ENCODE measurements around the gene ACADVL.

DNA sequence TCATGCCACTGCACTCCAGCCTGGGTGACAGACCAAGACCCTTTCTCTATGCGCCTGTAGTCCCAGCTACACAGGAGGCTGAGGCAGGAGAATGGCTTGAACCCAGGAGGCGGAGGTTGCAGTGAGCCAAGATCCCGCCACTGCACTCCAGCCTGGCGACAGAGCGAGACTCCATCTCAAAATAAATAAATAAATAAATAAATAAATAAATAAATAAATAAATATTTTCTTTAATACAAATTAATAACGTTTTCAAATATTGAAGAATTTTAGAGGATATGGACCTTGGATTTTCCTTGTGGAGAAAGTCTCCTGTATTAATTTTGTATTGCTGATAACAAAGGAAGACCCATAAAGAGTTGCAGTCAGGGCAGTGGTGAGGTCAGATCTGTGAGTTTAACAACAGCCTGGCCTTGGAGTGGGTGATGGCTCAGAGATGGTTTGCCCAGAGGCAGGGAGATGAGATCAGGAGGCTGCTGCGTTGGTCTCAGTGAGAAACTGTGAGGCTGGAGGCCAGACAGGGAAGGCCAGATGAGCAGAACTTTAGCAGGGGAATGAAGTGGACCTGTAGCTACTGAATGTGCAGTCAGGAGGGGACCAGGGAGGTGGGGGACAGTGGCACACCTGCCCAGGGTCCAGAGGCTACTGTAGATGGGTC, 36.2 kb upstream of the ACADVL start:
- TF ChIP-seq EP300 (IDR thresholded peaks at IDR 0.05), result no peak
- no peak for TF ChIP-seq POLR2A (IDR thresholded peaks at IDR 0.05; ENCODE audit: low read depth)
- TF ChIP-seq, protein P1, sequence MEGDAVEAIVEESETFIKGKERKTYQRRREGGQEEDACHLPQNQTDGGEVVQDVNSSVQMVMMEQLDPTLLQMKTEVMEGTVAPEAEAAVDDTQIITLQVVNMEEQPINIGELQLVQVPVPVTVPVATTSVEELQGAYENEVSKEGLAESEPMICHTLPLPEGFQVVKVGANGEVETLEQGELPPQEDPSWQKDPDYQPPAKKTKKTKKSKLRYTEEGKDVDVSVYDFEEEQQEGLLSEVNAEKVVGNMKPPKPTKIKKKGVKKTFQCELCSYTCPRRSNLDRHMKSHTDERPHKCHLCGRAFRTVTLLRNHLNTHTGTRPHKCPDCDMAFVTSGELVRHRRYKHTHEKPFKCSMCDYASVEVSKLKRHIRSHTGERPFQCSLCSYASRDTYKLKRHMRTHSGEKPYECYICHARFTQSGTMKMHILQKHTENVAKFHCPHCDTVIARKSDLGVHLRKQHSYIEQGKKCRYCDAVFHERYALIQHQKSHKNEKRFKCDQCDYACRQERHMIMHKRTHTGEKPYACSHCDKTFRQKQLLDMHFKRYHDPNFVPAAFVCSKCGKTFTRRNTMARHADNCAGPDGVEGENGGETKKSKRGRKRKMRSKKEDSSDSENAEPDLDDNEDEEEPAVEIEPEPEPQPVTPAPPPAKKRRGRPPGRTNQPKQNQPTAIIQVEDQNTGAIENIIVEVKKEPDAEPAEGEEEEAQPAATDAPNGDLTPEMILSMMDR (IDR thresholded peaks at IDR 0.05), result no peak

Measured in esophagus muscularis mucosa (tissue), 4 donors.